Muscle layer of duodenum (tissue), 2 donors: ENCODE results near the gene SMPDL3A.

Experiments used
- H3K27ac ChIP-seq: one replicate; pipeline ENCODE4 v1.7.0; 2013; ENCODE audit warnings: mild to moderate bottlenecking, low read length
- H3K27me3 ChIP-seq: one replicate; pipeline ENCODE4 v1.7.0; 2013; ENCODE audit warnings: low read depth, mild to moderate bottlenecking, control low read depth, low read length
- H3K36me3 ChIP-seq, 2 donors: one replicate each; pipeline ENCODE4 v1.7.0; 2013; ENCODE audit warnings: low read length in 2 of 2, control low read depth in 1 of 2, mild to moderate bottlenecking in 1 of 2; ENCODE audit not compliant: insufficient read depth in 2 of 2, control insufficient read depth in 1 of 2
- H3K4me1 ChIP-seq, 2 donors: one replicate each; pipeline ENCODE4 v1.7.0; 2013; ENCODE audit warnings: low read length in 2 of 2, mild to moderate bottlenecking in 2 of 2, control low read depth in 1 of 2, moderate library complexity in 1 of 2; ENCODE audit not compliant: insufficient read depth in 2 of 2, control insufficient read depth in 1 of 2
- H3K4me3 ChIP-seq, 2 donors: one replicate each; pipeline ENCODE4 v1.7.0; 2013; ENCODE audit warnings: low read length in 2 of 2, low read depth in 1 of 2, mild to moderate bottlenecking in 1 of 2
- H3K9me3 ChIP-seq, 2 donors: one replicate each; pipeline ENCODE4 v1.7.0; 2013; ENCODE audit warnings: low read length in 2 of 2, control low read depth in 1 of 2, mild to moderate bottlenecking in 1 of 2; ENCODE audit not compliant: control insufficient read depth in 1 of 2
- donor health status: healthy.

Gene SMPDL3A

GRCh38 chr6:122753000-122753687 is 35.9 kb upstream of the SMPDL3A start:
- no peaks in the 10 kb centered on the region for H3K9me3 ChIP-seq
- peaks cover 0 to 3% of the 10 kb centered on the region in 2 donors for H3K4me1 ChIP-seq
- H3K4me3 ChIP-seq = peak overlapping the region; percentile 20 to 27
- H3K27me3 ChIP-seq = no peaks in the 10 kb centered on the region
- H3K36me3 ChIP-seq = no peaks in the 10 kb centered on the region
- H3K27ac ChIP-seq = no peak overlapping the region

- Histone ChIP-seq H3K4me1 (peaks cover 0 to 3% of the 10 kb centered on the region in 2 donors), H3K9me3 (no peaks in the 10 kb centered on the region), H3K27me3 (no peaks in the 10 kb centered on the region), H3K36me3 (no peaks in the 10 kb centered on the region), H3K4me3 (peak overlapping the region; percentile 20 to 27), H3K27ac (no peak overlapping the region)
Measured at GRCh38 chr6:122753688-122754056, 35.4 kb upstream of the SMPDL3A start.

- H3K27ac ChIP-seq = no peak overlapping the region
Measured at GRCh38 chr6:122754191-122754731, 34.8 kb upstream of the SMPDL3A start.

GRCh38 chr6:122755901-122756300 is 33.2 kb upstream of the SMPDL3A start:
- no peak overlapping the region for H3K4me3 ChIP-seq
- no peak overlapping the region for H3K27ac ChIP-seq
- peaks cover 0 to 3% of the 10 kb centered on the region in 2 donors for H3K4me1 ChIP-seq
- H3K9me3 ChIP-seq = no peaks in the 10 kb centered on the region
- no peaks in the 10 kb centered on the region for H3K27me3 ChIP-seq
- H3K36me3 ChIP-seq = no peaks in the 10 kb centered on the region

More at GRCh38 chr6:122754191-122754731, 34.8 kb upstream of the SMPDL3A start:
- H3K36me3 ChIP-seq = no peaks in the 10 kb centered on the region
- H3K4me3 ChIP-seq = no peak overlapping the region
- peaks cover 0 to 3% of the 10 kb centered on the region in 2 donors for H3K4me1 ChIP-seq
- H3K9me3 ChIP-seq = no peaks in the 10 kb centered on the region
- H3K27me3 ChIP-seq = no peaks in the 10 kb centered on the region

GRCh38 chr6:122758927-122759334 is 30.1 kb upstream of the SMPDL3A start:
- Histone ChIP-seq H3K36me3 (no peaks in the 10 kb centered on the region), H3K27me3 (no peaks in the 10 kb centered on the region), H3K9me3 (no peaks in the 10 kb centered on the region), H3K27ac (no peak overlapping the region), H3K4me3 (no peak overlapping the region), H3K4me1 (peaks cover 0 to 3% of the 10 kb centered on the region in 2 donors)

GRCh38 chr6:122760330-122760729 is 28.7 kb upstream of the SMPDL3A start:
- H3K27me3 ChIP-seq = no peaks in the 10 kb centered on the region
- no peak overlapping the region for H3K4me3 ChIP-seq
- H3K4me1 ChIP-seq = no peaks in the 10 kb centered on the region
- no peaks in the 10 kb centered on the region for H3K36me3 ChIP-seq
- H3K9me3 ChIP-seq = no peaks in the 10 kb centered on the region
- no peak overlapping the region for H3K27ac ChIP-seq

GRCh38 chr6:122766256-122766655 is 22.8 kb upstream of the SMPDL3A start:
- no peaks in the 10 kb centered on the region for H3K36me3 ChIP-seq

GRCh38 chr6:122770835-122771601 is 18.0 kb upstream of the SMPDL3A start:
- H3K4me1 ChIP-seq = no peaks in the 10 kb centered on the region
- H3K4me3 ChIP-seq = no peak overlapping the region
- no peak overlapping the region for H3K27ac ChIP-seq
- H3K9me3 ChIP-seq = no peaks in the 10 kb centered on the region
- H3K36me3 ChIP-seq = no peaks in the 10 kb centered on the region
- H3K27me3 ChIP-seq = no peaks in the 10 kb centered on the region

More at GRCh38 chr6:122766256-122766655, 22.8 kb upstream of the SMPDL3A start:
- Histone ChIP-seq H3K9me3 (no peaks in the 10 kb centered on the region), H3K4me1 (no peaks in the 10 kb centered on the region), H3K4me3 (no peak overlapping the region), H3K27ac (no peak overlapping the region), H3K27me3 (no peaks in the 10 kb centered on the region)

- Histone ChIP-seq H3K27me3 (no peaks in the 10 kb centered on the region), H3K4me3 (no peak overlapping the region), H3K9me3 (no peaks in the 10 kb centered on the region), H3K27ac (no peak overlapping the region), H3K36me3 (no peaks in the 10 kb centered on the region), H3K4me1 (no peaks in the 10 kb centered on the region)
Measured at GRCh38 chr6:122772724-122773415, 16.2 kb upstream of the SMPDL3A start.

GRCh38 chr6:122775975-122776374 is 13.1 kb upstream of the SMPDL3A start:
- no peak overlapping the region for H3K27ac ChIP-seq
- no peaks in the 10 kb centered on the region for H3K9me3 ChIP-seq
- no peaks in the 10 kb centered on the region for H3K36me3 ChIP-seq
- no peaks in the 10 kb centered on the region for H3K4me1 ChIP-seq
- H3K4me3 ChIP-seq = no peak overlapping the region
- no peaks in the 10 kb centered on the region for H3K27me3 ChIP-seq

GRCh38 chr6:122778302-122778701 is 10.8 kb upstream of the SMPDL3A start:
- Histone ChIP-seq H3K4me1 (no peaks in the 10 kb centered on the region), H3K9me3 (no peaks in the 10 kb centered on the region), H3K36me3 (no peaks in the 10 kb centered on the region), H3K4me3 (no peak overlapping the region), H3K27ac (no peak overlapping the region), H3K27me3 (no peaks in the 10 kb centered on the region)
